Measurements from ENCODE around the gene FAM221B.

Gene FAM221B

GRCh38 chr9:35828716-35829083 lies at the start of gene FAM221B:
TSS of gene FAM221B (minus strand) at chr9:35828732. CDS start at chr9:35826161, 2,571 bp downstream.
- H3K27ac ChIP-seq (ENCODE audit: poor library complexity, severe bottlenecking) = peak within 1 kb of the TSS; percentile 23
- ATAC-seq (ENCODE audit: low read depth) = peak; percentile 15
- peaks cover 3% of the 10 kb centered on the region for H3K4me1 ChIP-seq (ENCODE audit: insufficient read depth, poor library complexity, severe bottlenecking)
- peak within 1 kb of the TSS; percentile 67 for H3K4me3 ChIP-seq (ENCODE audit: severe bottlenecking)
- no peaks in the 10 kb centered on the region for H3K9me3 ChIP-seq (ENCODE audit: severe bottlenecking)
- no peaks in the 10 kb centered on the region for H3K36me3 ChIP-seq (ENCODE audit: low read depth)
- no peaks in the 10 kb centered on the region for H3K27me3 ChIP-seq (ENCODE audit: insufficient read depth, poor library complexity, severe bottlenecking)
- no peak for DNase-seq (ENCODE audit: low spot score)
- no peak for TF ChIP-seq CTCF (IDR thresholded peaks at IDR 0.05; ENCODE audit: poor library complexity, severe bottlenecking)

DNA sequence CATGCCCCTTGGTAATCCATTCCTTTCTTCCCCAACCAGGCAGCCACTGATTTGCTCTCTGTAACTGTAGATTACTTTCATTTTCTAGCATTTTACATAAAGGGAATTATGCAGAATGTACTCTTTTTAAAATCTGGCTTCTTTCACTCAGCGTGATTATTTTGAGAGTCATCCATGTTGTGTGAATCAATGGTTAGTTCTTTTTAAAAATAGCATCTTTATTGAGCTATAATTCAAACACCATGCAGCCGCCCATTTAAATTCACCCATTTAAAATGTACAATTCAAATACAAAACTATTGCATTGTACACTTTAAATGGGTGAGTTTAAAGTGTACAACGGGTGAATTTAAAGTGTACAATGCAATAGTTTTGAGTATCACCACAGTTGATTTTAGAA lies 44.0 kb upstream of the FAM221B start:
- H3K36me3 ChIP-seq (ENCODE audit: low read depth) = no peaks in the 10 kb centered on the region
- H3K27ac ChIP-seq (ENCODE audit: poor library complexity, severe bottlenecking) = no peak overlapping the region
- no peak for TF ChIP-seq CTCF (IDR thresholded peaks at IDR 0.05; ENCODE audit: poor library complexity, severe bottlenecking)
- H3K27me3 ChIP-seq (ENCODE audit: insufficient read depth, poor library complexity, severe bottlenecking) = no peaks in the 10 kb centered on the region
- H3K4me3 ChIP-seq (ENCODE audit: severe bottlenecking) = no peak overlapping the region
- ATAC-seq (ENCODE audit: low read depth) = no peak
- H3K9me3 ChIP-seq (ENCODE audit: severe bottlenecking) = peaks cover 2% of the 10 kb centered on the region
- peaks cover 6% of the 10 kb centered on the region for H3K4me1 ChIP-seq (ENCODE audit: insufficient read depth, poor library complexity, severe bottlenecking)
- no peak for DNase-seq (ENCODE audit: low spot score)

DNA sequence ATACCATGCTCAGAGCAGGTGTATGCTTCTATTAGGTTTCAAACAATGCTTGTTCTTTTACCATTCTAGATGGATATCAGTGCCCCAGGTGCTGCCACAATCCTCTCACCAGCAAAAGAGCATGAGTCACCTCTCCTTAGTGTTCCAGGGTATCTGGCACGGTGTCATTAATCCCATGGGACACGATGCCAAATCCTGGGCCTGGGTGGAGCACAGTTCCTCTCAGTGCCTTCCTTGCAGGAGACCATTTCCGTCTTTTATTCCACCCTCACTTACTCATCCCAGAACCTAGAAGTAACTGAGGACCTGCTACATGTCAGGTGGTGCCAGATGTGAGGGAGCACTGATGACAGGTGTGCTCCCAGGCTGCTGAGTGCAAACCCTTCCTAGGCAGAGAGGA lies 43.0 kb upstream of the FAM221B start:
- Histone ChIP-seq H3K36me3 (ENCODE audit: low read depth) (no peaks in the 10 kb centered on the region), H3K9me3 (ENCODE audit: severe bottlenecking) (peaks cover 2% of the 10 kb centered on the region), H3K4me1 (ENCODE audit: insufficient read depth, poor library complexity, severe bottlenecking) (peaks cover 6% of the 10 kb centered on the region), H3K27me3 (ENCODE audit: insufficient read depth, poor library complexity, severe bottlenecking) (no peaks in the 10 kb centered on the region), H3K4me3 (ENCODE audit: severe bottlenecking) (no peak overlapping the region), H3K27ac (ENCODE audit: poor library complexity, severe bottlenecking) (no peak overlapping the region)
- no peak for DNase-seq (ENCODE audit: low spot score)
- peak; percentile 92 for ATAC-seq (ENCODE audit: low read depth)
- TF ChIP-seq CTCF (IDR thresholded peaks at IDR 0.05; ENCODE audit: poor library complexity, severe bottlenecking) = no peak

- ATAC-seq (ENCODE audit: low read depth) = no peak
- TF ChIP-seq CTCF (IDR thresholded peaks at IDR 0.05; ENCODE audit: poor library complexity, severe bottlenecking) = no peak
Observed at GRCh38 chr9:35870351-35870923, 41.9 kb upstream of the FAM221B start, which contains the start of gene OR13J1. TSS of gene OR13J1 (minus strand) at chr9:35870401. CDS start at chr9:35870401, 0 bp downstream.

DNA sequence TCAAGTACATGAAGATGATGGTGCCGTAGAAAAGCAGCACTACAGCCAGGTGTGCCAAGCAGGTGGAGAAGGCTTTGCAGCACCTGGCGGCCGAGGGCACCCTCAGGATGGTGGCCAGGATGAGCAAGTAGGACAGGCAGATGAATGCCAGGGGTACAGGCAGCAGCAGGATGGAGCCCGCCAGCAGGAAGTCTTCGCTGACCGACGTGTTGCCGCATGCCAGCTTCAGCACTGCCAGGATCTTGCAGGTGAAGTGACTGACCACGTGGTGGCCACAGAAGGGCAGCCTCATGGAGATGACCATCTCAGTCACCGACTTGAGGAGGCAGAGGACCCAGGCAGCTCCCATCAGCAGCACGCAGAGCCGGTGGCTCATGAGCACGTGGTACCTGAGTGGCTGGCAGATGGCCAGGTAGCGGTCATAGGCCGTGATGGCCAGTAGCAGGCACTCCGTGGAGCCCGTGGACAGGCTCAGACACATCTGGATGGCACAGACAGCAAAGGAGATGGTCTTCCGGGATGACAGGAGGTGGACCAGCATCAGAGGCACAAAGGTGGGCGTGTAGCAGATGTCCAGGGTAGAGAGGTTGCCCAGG lies 41.2 kb upstream of the FAM221B start:
- no peaks in the 10 kb centered on the region for H3K36me3 ChIP-seq (ENCODE audit: low read depth)
- TF ChIP-seq CTCF (IDR thresholded peaks at IDR 0.05; ENCODE audit: poor library complexity, severe bottlenecking) = no peak
- no peak overlapping the region for H3K27ac ChIP-seq (ENCODE audit: poor library complexity, severe bottlenecking)
- ATAC-seq (ENCODE audit: low read depth) (no peak), DNase-seq (ENCODE audit: low spot score) (no peak)
- H3K9me3 ChIP-seq (ENCODE audit: severe bottlenecking) = no peaks in the 10 kb centered on the region
- H3K4me3 ChIP-seq (ENCODE audit: severe bottlenecking) = no peak overlapping the region
- peaks cover 6% of the 10 kb centered on the region for H3K4me1 ChIP-seq (ENCODE audit: insufficient read depth, poor library complexity, severe bottlenecking)
- H3K27me3 ChIP-seq (ENCODE audit: insufficient read depth, poor library complexity, severe bottlenecking) = no peaks in the 10 kb centered on the region

More at GRCh38 chr9:35870351-35870923, 41.9 kb upstream of the FAM221B start, which contains the start of gene OR13J1:
- Histone ChIP-seq H3K9me3 (ENCODE audit: severe bottlenecking) (no peaks in the 10 kb centered on the region), H3K27me3 (ENCODE audit: insufficient read depth, poor library complexity, severe bottlenecking) (no peaks in the 10 kb centered on the region), H3K36me3 (ENCODE audit: low read depth) (no peaks in the 10 kb centered on the region), H3K4me3 (ENCODE audit: severe bottlenecking) (no peak within 1 kb of the TSS), H3K27ac (ENCODE audit: poor library complexity, severe bottlenecking) (no peak within 1 kb of the TSS), H3K4me1 (ENCODE audit: insufficient read depth, poor library complexity, severe bottlenecking) (peaks cover 6% of the 10 kb centered on the region)
- no peak for DNase-seq (ENCODE audit: low spot score)

Data from RWPE2 (cell line).